Prostate gland (tissue), 2 donors: ENCODE data around the gene TMPRSS9.

Experiments
- POLR2AphosphoS5 ChIP-seq: sonication (generic); formaldehyde crosslinking; IDR thresholded peaks from one replicate; pipeline ENCODE4 v1.6.1; 2017; ENCODE audit warnings: antibody characterized with exemption
- TF ChIP-seq, protein P1 (sequence below), 4 experiments: fragments of 200-600 bp in 2 of 4; fragments of 450-650 bp in 2 of 4; sonication (generic) in 2 of 4; IDR thresholded peaks; 1 replicate in 3 of 4; 2 replicates in 1 of 4; pipeline ENCODE4 v1.5.1; 2016 to 2019; ENCODE audit warnings: antibody characterized with exemption in 4 of 4, mild to moderate bottlenecking in 2 of 4, moderate library complexity in 2 of 4

DNA sequence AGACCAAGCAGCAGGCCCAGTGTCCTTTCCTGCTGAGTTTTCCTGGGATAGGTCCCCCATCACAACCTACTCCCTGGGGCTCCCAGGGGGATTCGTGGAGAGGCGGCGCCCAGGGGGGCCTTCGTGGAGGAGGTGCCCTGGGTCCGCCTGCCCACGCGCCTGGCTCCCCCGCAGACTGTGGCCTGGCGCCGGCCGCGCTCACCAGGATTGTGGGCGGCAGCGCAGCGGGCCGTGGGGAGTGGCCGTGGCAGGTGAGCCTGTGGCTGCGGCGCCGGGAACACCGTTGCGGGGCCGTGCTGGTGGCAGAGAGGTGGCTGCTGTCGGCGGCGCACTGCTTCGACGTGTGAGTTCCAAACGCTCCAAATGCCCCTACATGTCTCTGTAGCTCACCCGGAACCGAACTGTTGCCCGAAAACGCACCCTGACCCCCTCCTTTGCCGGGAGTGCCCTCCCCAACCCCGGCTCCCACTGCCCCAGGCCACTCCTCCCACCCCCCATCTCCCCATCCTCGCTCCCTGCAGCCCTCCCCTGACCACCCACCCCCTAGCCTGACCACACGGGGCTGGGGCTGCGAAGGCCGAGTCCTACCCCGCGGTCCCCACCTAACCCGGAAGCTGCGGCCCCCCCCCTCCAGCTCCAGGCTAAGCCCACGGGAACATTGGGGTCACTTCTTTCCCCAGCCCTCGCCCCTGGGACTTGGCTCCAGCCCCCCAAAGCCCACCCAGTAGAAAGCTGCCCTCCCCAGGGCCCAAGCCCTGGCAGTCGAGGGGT lies 64.0 kb downstream of the TMPRSS9 start:
- TF ChIP-seq POLR2AphosphoS5 = no peak
- TF ChIP-seq, protein P1, sequence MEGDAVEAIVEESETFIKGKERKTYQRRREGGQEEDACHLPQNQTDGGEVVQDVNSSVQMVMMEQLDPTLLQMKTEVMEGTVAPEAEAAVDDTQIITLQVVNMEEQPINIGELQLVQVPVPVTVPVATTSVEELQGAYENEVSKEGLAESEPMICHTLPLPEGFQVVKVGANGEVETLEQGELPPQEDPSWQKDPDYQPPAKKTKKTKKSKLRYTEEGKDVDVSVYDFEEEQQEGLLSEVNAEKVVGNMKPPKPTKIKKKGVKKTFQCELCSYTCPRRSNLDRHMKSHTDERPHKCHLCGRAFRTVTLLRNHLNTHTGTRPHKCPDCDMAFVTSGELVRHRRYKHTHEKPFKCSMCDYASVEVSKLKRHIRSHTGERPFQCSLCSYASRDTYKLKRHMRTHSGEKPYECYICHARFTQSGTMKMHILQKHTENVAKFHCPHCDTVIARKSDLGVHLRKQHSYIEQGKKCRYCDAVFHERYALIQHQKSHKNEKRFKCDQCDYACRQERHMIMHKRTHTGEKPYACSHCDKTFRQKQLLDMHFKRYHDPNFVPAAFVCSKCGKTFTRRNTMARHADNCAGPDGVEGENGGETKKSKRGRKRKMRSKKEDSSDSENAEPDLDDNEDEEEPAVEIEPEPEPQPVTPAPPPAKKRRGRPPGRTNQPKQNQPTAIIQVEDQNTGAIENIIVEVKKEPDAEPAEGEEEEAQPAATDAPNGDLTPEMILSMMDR (IDR thresholded peaks at IDR 0.05) = no peak
